NCI-H460 (cell line): ENCODE results near the gene SOBP. TPM values are rescaled to one million over a fixed set of nuclear protein-coding genes. Genes with fewer than 3 reads are reported as not detected.

Experiments
- DNase-seq: peaks from one replicate; pipeline ENCODE4 v3.0.0-alpha.2; 2016; ENCODE audit warnings: low read depth; ENCODE audit errors: extremely low read depth
- total RNA-seq: library from RNA; depleted of rRNA; stranded (reverse); fragments of >200 nt; shearing (Covaris generic); gene quantifications from 2 replicates; pipeline ENCODE4 v1.2.3, GENCODE V29; 2014

Gene SOBP
- total RNA-seq, 1 experiment from 2014 or later: 0.59 TPM

GRCh38 chr6:107611094-107611810 is 121.3 kb downstream of the SOBP start:
- DNase-seq: no peak

- no peak for DNase-seq
Measured at GRCh38 chr6:107612762-107613415, 123.0 kb downstream of the SOBP start.

- DNase-seq: no peak
Measured at GRCh38 chr6:107613651-107614379, 123.9 kb downstream of the SOBP start.

GRCh38 chr6:107614828-107615227 is 124.9 kb downstream of the SOBP start:
- DNase-seq: no peak

GRCh38 chr6:107616775-107617174 is 126.9 kb downstream of the SOBP start:
- DNase-seq: no peak

GRCh38 chr6:107617341-107617932 is 127.5 kb downstream of the SOBP start:
- DNase-seq: no peak

- no peak for DNase-seq
Measured at GRCh38 chr6:107618672-107619071, 128.8 kb downstream of the SOBP start.

GRCh38 chr6:107620732-107621131 is 130.8 kb downstream of the SOBP start:
- no peak for DNase-seq

GRCh38 chr6:107621229-107621937 is 131.5 kb downstream of the SOBP start:
- no peak for DNase-seq

- DNase-seq: no peak
Measured at GRCh38 chr6:107622269-107622668, 132.4 kb downstream of the SOBP start.

GRCh38 chr6:107624050-107624449 is 134.1 kb downstream of the SOBP start:
- no peak for DNase-seq

- DNase-seq: no peak
Measured at GRCh38 chr6:107624541-107624940, 134.6 kb downstream of the SOBP start.

- DNase-seq: no peak
Measured at GRCh38 chr6:107625264-107625663, 135.3 kb downstream of the SOBP start.

GRCh38 chr6:107626645-107627044 is 136.7 kb downstream of the SOBP start:
- DNase-seq: no peak

GRCh38 chr6:107627969-107628368 is 138.1 kb downstream of the SOBP start:
- no peak for DNase-seq

- no peak for DNase-seq
Measured at GRCh38 chr6:107628878-107629277, 139.0 kb downstream of the SOBP start.

- DNase-seq: no peak
Measured at GRCh38 chr6:107629548-107630129, 139.7 kb downstream of the SOBP start.

- DNase-seq: no peak
Measured at GRCh38 chr6:107630348-107630977, 140.5 kb downstream of the SOBP start.

- DNase-seq: no peak
Measured at GRCh38 chr6:107632381-107633136, 142.6 kb downstream of the SOBP start.
